ENCODE results near the gene MCEE.

The MCEE gene

GRCh38 chr2:71074893-71075395 lies 55.1 kb downstream of the MCEE start:
- no peak for DNase-seq (ENCODE audit: low read depth)
- in situ Hi-C loops (cut with HindIII; ENCODE audit: low sequenced_read_pairs), result no loop called here
- no peak overlapping the region for H3K4me3 ChIP-seq (ENCODE audit: low read depth, low read length)
- no peak for TF ChIP-seq CTCF (IDR thresholded peaks at IDR 0.05; ENCODE audit: low read depth, low read length, missing control alignments)

GRCh38 chr2:71073475-71073874 lies 56.6 kb downstream of the MCEE start:
- no peak for TF ChIP-seq CTCF (IDR thresholded peaks at IDR 0.05; ENCODE audit: low read depth, low read length, missing control alignments)
- in situ Hi-C loops (cut with HindIII; ENCODE audit: low sequenced_read_pairs), result no loop called here
- DNase-seq (ENCODE audit: low read depth), result no peak
- no peak overlapping the region for H3K4me3 ChIP-seq (ENCODE audit: low read depth, low read length)

GRCh38 chr2:71072492-71072891 lies 57.5 kb downstream of the MCEE start:
- no peak for TF ChIP-seq CTCF (IDR thresholded peaks at IDR 0.05; ENCODE audit: low read depth, low read length, missing control alignments)
- in situ Hi-C loops (cut with HindIII; ENCODE audit: low sequenced_read_pairs), result no loop called here
- no peak overlapping the region for H3K4me3 ChIP-seq (ENCODE audit: low read depth, low read length)
- DNase-seq (ENCODE audit: low read depth), result no peak

- DNase-seq (ENCODE audit: low read depth), result no peak
- in situ Hi-C loops (cut with HindIII; ENCODE audit: low sequenced_read_pairs), result no loop called here
Measured at GRCh38 chr2:71071681-71072398, 58.2 kb downstream of the MCEE start.

GRCh38 chr2:71070294-71071093 lies 59.5 kb downstream of the MCEE start:
- in situ Hi-C loops (cut with HindIII; ENCODE audit: low sequenced_read_pairs), result no loop called here
- peak; percentile 57 for TF ChIP-seq CTCF (IDR thresholded peaks at IDR 0.05; ENCODE audit: low read depth, low read length, missing control alignments)
- DNase-seq (ENCODE audit: low read depth), result no peak
- peak overlapping the region; percentile 98 for H3K4me3 ChIP-seq (ENCODE audit: low read depth, low read length)

More at GRCh38 chr2:71071681-71072398, 58.2 kb downstream of the MCEE start:
- TF ChIP-seq CTCF (IDR thresholded peaks at IDR 0.05; ENCODE audit: low read depth, low read length, missing control alignments), result no peak
- H3K4me3 ChIP-seq (ENCODE audit: low read depth, low read length), result no peak overlapping the region

- peak overlapping the region; percentile 98 for H3K4me3 ChIP-seq (ENCODE audit: low read depth, low read length)
- no peak for DNase-seq (ENCODE audit: low read depth)
- in situ Hi-C loops (cut with HindIII; ENCODE audit: low sequenced_read_pairs), result loop anchor here (5.0 kb wide), 1 partner anchor 53 kb away; no protein-coding TSS in a partner anchor
- no peak for TF ChIP-seq CTCF (IDR thresholded peaks at IDR 0.05; ENCODE audit: low read depth, low read length, missing control alignments)
Measured at GRCh38 chr2:71069376-71069775, 60.7 kb downstream of the MCEE start.
